AG20443 (cell line): Measurements from ENCODE around the gene EDC4.

ENCODE experiments used
- DNase-seq: peaks from one replicate; pipeline ENCODE4 v3.0.0; 2012; ENCODE audit warnings: low spot score, mixed read lengths

EDC4 gene

GRCh38 chr16:67879936-67880335 lies 7.1 kb downstream of the EDC4 start:
- no peak for DNase-seq

GRCh38 chr16:67880584-67880983 lies 7.7 kb downstream of the EDC4 start:
- no peak for DNase-seq

DNA sequence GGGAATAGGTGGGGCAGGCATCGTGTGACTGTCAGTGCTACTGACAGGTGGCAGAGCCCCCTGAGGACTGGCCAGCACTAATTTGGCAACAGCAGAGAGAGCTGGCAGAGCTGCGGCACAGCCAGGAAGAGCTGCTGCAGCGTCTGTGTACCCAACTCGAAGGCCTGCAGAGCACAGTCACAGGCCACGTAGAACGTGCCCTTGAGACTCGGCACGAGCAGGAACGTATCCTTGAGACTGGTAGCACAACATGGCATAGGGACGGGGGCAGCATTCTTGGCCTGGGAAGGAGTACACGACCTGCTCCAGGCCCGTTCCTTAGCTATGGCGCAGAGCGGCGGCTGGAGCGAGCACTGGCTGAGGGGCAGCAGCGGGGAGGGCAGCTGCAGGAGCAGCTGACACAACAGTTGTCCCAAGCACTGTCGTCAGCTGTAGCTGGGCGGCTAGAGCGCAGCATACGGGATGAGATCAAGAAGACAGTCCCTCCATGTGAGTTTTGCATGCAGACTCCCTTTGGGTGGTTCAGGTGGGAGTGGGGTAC lies 8.8 kb downstream of the EDC4 start:
- no peak for DNase-seq

GRCh38 chr16:67882374-67883145 lies 9.7 kb downstream of the EDC4 start:
- DNase-seq, result no peak

DNA sequence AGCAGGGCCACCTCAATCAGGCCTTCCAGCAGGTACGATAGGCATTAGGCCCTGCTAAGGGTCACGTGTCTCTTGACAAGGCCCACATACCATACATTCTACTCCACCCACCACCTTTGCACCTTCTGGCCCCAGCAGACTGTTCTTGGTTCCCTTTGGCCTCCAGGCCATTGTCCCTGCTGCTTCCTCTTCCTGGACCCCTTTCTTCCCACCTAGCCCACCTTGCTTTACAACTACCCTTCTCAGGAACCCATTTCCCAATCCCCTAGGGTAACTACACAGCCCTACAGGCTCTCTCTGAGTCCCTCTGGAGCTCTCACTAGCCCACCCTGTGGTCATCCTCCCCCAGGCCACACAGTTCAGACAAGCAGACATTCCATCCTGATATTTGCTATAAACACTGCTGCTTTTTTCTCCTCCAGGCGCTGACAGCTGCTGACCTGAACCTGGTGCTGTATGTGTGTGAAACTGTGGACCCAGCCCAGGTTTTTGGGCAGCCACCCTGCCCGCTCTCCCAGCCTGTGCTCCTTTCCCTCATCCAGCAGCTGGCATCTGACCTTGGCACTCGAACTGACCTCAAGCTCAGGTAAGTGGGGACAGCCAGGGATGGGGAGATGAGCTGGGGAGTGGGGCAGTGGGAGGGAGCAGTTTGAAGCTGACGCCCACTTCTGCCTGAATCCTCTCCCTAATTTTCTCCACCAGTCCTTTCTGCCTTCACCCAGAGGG lies 10.5 kb downstream of the EDC4 start:
- DNase-seq, result no peak

- DNase-seq, result peak; percentile 79
These were observed 11.0 kb downstream of the EDC4 start for GRCh38 chr16:67883872-67884261.

DNA sequence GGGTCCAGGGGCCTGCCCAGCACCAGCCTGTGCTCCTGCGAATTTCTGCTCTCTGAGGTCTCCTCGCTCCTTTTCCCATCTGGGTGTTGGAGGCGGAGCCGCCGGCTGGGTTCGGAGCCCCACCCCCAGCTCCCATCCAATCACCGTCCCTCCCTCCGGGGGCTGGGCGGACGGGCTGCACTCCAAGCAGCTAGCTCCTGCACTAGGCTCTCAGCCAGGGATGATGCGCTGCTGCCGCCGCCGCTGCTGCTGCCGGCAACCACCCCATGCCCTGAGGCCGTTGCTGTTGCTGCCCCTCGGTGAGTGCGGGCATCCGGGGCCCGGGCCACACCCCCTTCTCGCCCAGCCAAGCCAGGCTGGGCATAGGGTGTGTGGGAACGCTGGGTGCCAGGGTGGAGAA lies 11.8 kb downstream of the EDC4 start, which contains the start of gene NRN1L:
NRN1L (plus strand) TSS at position 202 of the 400 bp plus-strand sequence; CDS start at position 221, 19 bp downstream.
- peak; percentile 98 for DNase-seq

DNA sequence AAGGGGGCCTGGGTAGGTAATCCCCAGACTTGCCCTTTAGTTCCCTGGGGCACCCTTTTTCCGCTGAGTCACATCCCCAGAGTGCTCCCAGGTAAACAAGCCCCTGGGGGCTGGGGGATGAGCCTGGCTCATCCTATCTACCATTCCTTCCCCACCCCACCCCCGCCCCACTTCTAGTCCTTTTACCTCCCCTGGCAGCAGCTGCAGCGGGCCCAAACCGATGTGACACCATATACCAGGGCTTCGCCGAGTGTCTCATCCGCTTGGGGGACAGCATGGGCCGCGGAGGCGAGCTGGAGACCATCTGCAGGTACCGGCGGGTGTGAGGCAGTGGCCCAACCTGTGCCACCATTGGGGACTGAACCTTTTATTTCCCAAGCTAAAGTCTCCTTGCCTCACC lies 12.7 kb downstream of the EDC4 start:
- no peak for DNase-seq

DNA sequence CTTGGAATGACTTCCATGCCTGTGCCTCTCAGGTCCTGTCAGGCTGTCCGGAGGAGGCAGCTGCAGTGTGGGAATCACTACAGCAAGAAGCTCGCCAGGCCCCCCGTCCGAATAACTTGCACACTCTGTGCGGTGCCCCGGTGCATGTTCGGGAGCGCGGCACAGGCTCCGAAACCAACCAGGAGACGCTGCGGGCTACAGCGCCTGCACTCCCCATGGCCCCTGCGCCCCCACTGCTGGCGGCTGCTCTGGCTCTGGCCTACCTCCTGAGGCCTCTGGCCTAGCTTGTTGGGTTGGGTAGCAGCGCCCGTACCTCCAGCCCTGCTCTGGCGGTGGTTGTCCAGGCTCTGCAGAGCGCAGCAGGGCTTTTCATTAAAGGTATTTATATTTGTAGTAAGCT lies 13.1 kb downstream of the EDC4 start:
- DNase-seq, result no peak

GRCh38 chr16:67886387-67886786 lies 13.5 kb downstream of the EDC4 start:
- DNase-seq, result no peak

DNA sequence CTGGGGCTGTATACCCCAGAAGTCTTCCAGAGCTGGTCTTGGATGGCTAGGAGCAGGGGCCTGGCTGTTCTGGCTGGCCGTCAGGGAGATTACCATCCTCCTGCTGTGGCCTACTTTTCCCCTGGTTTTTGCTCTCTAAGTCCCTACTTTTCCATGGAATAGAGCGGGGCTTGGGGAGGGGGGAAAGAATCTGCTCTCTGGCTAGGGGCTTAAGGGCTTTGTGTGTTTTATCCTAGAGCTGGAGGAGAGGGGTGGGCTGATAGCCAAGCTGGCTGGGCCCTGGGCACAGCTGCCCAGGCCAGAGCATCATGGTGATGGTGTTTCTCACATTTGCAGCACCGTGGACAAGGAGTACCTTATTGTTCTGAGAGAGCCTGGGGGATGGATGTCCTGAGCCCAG lies 15.5 kb downstream of the EDC4 start:
- DNase-seq, result no peak

GRCh38 chr16:67892375-67892774 lies 19.5 kb downstream of the EDC4 start:
- no peak for DNase-seq

DNA sequence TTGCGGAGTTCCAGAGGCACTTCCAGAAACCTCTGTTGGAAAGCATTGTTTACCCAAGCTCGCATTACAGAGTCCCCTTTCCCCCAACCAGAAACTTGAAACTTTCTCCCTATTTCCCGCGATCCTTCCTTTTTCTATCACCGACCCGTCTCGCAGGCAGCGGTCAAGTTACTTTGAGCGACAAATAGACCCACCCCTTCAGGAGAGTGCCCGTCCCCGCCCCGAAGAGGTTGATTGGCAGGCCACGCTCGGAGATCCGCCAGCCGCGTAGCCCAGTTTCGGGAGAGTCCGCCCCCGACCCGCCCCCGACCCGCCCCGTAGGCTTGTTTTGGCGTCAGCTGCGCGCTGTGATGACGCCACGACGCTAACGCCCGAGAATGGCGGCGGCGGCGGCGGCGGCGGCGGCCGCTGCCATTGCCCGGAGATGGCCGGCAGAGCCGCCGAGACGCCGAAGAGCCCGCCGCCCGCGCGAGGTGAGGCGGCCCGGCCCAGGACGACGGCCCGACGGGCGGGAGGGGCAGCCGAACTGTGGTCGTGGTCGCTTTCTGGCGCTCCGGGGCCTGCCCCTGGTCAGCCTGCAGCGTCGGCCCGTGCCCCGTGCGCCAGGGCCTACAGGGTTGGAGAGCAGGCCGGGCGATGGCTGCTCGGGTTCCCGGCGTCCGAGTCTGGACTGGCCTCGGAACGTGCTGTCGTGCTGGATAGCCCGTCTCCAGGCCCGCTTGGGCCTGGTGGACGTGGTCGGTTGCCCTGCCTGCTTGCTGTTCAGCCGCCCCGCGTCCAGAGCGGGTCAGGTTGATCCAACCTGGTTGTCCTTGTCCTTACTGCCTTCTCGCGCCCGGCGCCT lies 20.3 kb downstream of the EDC4 start, which contains the start of gene PSKH1:
PSKH1 (plus strand) TSS at position 356 of the 844 bp plus-strand sequence. CDS start 15,496 bp downstream, outside the sequence.
- DNase-seq, result peak; percentile 99

DNA sequence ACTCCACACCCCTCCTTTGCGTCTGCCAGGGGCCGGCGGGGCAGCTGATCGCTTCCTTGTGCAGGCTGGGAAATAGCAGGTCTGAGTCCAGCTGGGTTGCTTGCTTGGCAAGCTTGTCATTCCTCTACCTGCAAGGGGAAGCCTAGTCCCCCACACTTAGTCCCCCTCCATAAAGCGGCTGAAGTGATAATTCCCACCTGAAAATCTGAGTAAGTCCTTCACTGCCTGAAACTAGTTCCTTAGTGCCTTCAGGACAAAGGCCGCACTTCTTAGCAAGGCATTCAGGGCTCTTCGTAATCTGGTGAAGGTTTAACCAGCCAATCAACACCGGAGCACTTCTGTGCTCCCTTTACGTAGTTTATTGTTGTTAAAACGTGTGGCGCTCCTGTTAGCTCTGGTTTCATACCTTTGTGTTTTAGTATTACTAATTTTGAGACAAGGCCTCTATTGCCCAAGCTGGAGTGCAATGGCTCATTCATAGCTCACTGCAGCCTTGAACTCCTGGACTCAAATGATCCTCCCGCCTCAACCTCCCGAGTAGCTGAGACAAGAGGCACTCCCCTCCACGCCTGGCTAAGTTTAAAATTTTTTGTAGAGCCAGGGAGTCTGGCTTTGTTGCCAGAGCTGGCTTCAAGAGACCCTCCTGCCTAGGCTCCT lies 21.0 kb downstream of the EDC4 start:
- DNase-seq, result no peak

GRCh38 chr16:67897231-67897630 lies 24.4 kb downstream of the EDC4 start:
- peak; percentile 43 for DNase-seq

GRCh38 chr16:67901734-67902133 lies 28.9 kb downstream of the EDC4 start:
- no peak for DNase-seq

GRCh38 chr16:67902831-67903230 lies 30.0 kb downstream of the EDC4 start:
- no peak for DNase-seq

DNA sequence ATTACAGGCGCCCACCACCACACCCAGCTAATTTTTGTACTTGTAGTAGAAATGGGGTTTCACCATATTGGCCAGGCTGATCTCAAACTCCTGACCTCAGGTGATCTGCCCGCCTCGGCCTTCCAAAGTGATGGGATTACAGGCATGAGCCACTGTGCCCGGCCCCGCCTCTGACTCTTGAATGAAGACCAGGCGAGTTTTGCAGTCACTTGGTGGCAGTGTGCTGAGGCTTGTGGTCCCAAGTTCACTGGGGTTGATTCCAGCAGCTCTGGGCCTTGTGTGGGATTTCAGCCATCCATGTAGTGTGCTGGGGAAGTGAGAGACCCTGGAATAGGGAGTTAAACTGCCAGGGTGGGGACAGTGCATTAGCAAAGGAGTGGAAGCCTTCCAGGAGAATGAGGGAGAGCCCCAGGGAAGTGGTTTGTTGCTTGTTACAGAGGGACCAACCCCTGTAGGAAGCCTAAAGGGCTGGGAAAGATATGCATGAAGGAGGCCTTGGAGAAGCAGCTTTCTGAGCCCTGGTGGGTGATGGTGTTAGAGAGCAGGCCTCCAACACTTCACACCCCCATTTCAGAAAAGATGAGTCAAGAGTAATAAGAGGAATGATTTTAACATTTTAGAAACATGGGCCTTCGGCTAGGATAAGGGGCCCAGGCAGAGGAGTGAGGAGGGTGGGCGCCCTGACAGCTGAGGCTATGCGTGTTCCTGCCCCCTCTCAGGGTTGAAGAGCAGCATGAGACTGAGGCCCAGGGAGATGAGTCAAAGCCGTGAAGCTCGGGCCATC lies 34.7 kb downstream of the EDC4 start:
- no peak for DNase-seq

DNA sequence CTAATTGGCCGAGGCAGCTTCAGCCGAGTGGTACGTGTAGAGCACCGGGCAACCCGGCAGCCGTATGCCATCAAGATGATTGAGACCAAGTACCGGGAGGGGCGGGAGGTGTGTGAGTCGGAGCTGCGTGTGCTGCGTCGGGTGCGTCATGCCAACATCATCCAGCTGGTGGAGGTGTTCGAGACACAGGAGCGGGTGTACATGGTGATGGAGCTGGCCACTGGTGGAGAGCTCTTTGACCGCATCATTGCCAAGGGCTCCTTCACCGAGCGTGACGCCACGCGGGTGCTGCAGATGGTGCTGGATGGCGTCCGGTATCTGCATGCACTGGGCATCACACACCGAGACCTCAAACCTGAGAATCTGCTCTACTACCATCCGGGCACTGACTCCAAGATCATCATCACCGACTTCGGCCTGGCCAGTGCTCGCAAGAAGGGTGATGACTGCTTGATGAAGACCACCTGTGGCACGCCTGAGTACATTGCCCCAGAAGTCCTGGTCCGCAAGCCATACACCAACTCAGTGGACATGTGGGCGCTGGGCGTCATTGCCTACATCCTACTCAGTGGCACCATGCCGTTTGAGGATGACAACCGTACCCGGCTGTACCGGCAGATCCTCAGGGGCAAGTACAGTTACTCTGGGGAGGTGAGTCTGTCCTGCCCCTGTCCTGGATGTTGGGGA lies 36.3 kb downstream of the EDC4 start:
- DNase-seq, result no peak

DNA sequence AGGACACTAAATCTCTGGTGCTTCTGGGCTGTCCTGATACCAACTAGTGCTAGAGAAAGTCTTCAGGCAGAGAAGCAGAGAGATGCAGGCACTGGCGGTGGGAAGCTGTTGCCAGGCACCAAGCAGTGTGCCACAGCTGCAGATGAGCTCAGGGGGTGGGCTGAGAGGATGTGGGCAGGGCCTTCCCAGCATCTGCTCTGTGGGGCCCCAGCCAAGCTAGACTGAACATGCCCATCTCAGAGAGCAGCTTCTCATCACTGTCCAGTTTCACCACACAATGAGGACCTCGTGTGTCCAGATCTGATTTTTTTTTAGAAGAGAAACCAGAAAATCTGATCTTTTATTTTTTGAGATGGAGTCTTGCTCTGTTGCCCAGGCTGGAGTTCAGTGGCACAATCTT lies 37.3 kb downstream of the EDC4 start:
- DNase-seq, result peak; percentile 69
